HAP-1 (cell line): ENCODE measurements around the gene FOXN3.

ENCODE experiments used
- DNase-seq, 2 experiments: peaks; one replicate each; pipeline ENCODE4 v3.0.0-alpha.2; 2016 to 2020; ENCODE audit warnings: low spot score in 2 of 2
- H3K27me3 ChIP-seq: fragments of 250-450 bp; sonication (Bioruptor Pico); 2 replicates; pipeline ENCODE4 v1.5.1; 2020; ENCODE audit warnings: low read depth, mild to moderate bottlenecking, moderate library complexity
- H3K36me3 ChIP-seq: fragments of 250-450 bp; sonication (Bioruptor Pico); replicated peaks from 2 replicates; pipeline ENCODE4 v1.5.1; 2020; ENCODE audit warnings: mild to moderate bottlenecking
- H3K4me1 ChIP-seq: fragments of 250-450 bp; sonication (Bioruptor Pico); 2 replicates; pipeline ENCODE4 v1.5.1; 2020; ENCODE audit warnings: mild to moderate bottlenecking
- H3K4me3 ChIP-seq: fragments of 250-450 bp; sonication (Bioruptor Pico); 2 replicates; pipeline ENCODE4 v1.5.1; 2020; ENCODE audit warnings: mild to moderate bottlenecking, moderate library complexity
- H3K9me3 ChIP-seq: fragments of 250-450 bp; sonication (Bioruptor Pico); 2 replicates; pipeline ENCODE4 v1.5.1; 2020; ENCODE audit warnings: mild to moderate bottlenecking, moderate library complexity
- in situ Hi-C: fragments of 300-500 bp; cut with MboI; formaldehyde crosslinking; loops from 3 replicates; pipeline ENCODE4 v1.14.3; 2020; ENCODE audit warnings: low sequenced_read_pairs, inconsistent platforms, mixed read lengths

The FOXN3 gene

GRCh38 chr14:89397569-89398230, 19.3 kb downstream of the FOXN3 start:
- Histone ChIP-seq H3K4me1 (peaks cover 3% of the 10 kb centered on the region; the same call in 1 of the 2 replicates), H3K9me3 (no peaks in the 10 kb centered on the region), H3K4me3 (no peak overlapping the region), H3K27me3 (no peaks in the 10 kb centered on the region), H3K36me3 (no peaks in the 10 kb centered on the region)
- no peak for DNase-seq
- in situ Hi-C loops: no loop called here

DNA sequence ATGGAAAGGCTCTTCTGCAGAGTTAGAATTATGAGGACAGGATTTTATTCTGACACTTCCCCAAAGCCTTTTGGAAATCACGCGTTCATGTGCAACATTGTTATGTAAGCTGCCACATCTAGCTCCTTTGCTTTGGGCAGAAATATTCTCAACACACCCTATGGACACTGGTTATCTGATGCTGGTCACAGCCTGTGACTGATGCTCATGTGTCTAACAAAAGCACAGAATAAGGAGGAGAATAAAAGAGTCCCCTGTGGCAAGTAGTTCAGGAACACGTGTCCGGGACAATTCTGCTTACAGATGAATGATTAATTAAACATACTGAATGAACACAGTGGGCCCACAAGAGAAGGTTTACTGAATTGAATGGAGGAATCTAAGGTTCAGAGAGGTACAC, 22.1 kb downstream of the FOXN3 start:
- H3K4me3 ChIP-seq: no peak overlapping the region
- peaks cover 1% of the 10 kb centered on the region; the same call in 1 of the 2 replicates for H3K4me1 ChIP-seq
- no peak for DNase-seq
- H3K9me3 ChIP-seq: no peaks in the 10 kb centered on the region
- no peaks in the 10 kb centered on the region for H3K27me3 ChIP-seq
- in situ Hi-C loops: no loop called here
- no peaks in the 10 kb centered on the region for H3K36me3 ChIP-seq

DNA sequence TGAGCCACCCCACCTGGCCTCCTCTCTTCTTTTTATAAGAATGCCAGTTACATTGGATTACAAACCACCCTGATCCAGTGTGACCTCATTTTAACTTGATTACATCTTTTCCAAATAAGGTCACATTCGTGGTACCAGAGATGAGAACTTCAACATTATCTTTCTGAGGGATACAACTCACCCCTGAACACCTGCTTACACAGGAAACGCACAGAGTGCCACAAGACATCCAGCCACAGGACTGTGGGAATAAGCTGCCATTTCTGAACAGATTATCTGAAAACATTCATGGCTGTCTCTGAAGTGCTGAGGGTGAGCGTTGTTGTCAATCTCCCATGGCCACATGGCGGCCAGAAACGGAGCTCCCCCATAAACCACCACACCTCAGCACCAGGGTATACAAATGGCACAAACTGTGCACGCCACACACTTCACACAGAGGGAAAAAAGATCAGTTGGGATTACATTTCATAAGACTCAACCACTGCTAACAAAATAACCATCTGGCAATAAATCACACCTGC, 23.7 kb downstream of the FOXN3 start:
- no peak for DNase-seq
- in situ Hi-C loops: no loop called here
- no peaks in the 10 kb centered on the region for H3K4me1 ChIP-seq
- no peak overlapping the region for H3K4me3 ChIP-seq
- no peaks in the 10 kb centered on the region for H3K27me3 ChIP-seq
- H3K9me3 ChIP-seq: no peaks in the 10 kb centered on the region
- no peaks in the 10 kb centered on the region for H3K36me3 ChIP-seq

DNA sequence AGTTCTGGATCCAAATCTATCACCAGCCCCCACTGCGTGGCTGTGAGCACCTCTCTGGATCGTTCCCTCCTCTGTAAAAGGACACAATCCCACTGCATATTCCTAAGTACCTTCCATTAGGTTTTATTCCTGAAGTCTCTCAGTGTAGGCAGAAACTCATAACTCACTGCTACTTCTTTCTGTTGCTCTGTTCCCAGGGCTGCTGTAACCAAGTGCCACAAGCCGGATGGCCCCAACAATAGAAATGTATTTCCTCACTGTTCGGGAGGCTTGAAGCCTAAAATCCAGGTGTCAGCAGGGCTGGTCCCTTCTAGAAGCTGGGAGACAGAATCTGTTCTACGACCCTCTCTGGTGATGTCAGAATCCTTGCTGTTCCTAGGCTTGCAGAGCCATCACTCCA, 24.9 kb downstream of the FOXN3 start:
- H3K4me1 ChIP-seq: no peaks in the 10 kb centered on the region
- H3K27me3 ChIP-seq: no peaks in the 10 kb centered on the region
- H3K36me3 ChIP-seq: no peaks in the 10 kb centered on the region
- no peak for DNase-seq
- no peak overlapping the region for H3K4me3 ChIP-seq
- H3K9me3 ChIP-seq: no peaks in the 10 kb centered on the region
- in situ Hi-C loops: no loop called here

GRCh38 chr14:89391556-89391955, 25.5 kb downstream of the FOXN3 start:
- Histone ChIP-seq H3K4me1 (no peaks in the 10 kb centered on the region), H3K4me3 (no peak overlapping the region), H3K36me3 (no peaks in the 10 kb centered on the region), H3K27me3 (no peaks in the 10 kb centered on the region), H3K9me3 (no peaks in the 10 kb centered on the region)
- no peak for DNase-seq
- in situ Hi-C loops: no loop called here

DNA sequence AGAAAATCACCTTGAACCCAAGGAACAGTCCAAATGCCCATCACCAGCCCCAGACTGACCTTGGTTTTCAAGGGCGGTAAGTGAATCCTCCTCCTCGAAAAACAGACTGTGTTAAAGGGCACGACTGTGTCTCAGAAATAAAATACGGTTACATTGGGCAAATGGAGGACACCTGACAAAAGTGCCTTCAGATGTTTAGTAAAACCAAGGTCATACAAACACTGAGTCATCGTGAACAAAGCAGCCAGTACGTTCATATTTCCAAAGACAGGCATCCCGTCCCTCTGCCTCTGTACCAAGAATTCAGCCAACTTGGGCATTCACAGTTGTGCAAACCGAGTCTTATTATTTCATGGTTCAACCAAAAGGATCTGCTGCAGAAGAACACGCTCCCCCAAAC, 25.9 kb downstream of the FOXN3 start:
- Histone ChIP-seq H3K4me3 (no peak overlapping the region), H3K4me1 (no peaks in the 10 kb centered on the region), H3K36me3 (no peaks in the 10 kb centered on the region), H3K27me3 (no peaks in the 10 kb centered on the region), H3K9me3 (no peaks in the 10 kb centered on the region)
- in situ Hi-C loops: no loop called here
- no peak for DNase-seq

DNA sequence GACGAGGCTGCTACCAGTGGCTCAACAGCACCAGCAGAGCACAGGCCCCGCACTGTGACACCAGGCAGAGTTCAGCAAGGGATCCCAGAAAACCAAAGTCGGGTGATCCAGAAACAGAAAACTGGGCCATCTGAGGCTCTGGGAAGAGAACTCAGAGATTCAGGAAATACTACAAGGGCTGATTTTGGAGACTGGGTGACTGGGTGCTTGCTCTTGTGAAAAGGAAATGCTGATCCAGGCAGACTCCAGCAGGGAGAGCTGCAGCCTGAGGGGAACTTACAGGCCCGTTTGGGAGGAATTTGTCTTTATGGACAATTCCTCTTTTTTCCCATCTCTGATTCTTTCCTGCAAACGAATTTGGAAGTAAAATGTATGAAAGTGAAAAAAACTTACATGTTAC, 28.2 kb downstream of the FOXN3 start:
- no peaks in the 10 kb centered on the region for H3K4me1 ChIP-seq
- DNase-seq: no peak
- no peaks in the 10 kb centered on the region for H3K27me3 ChIP-seq
- in situ Hi-C loops: no loop called here
- H3K4me3 ChIP-seq: no peak overlapping the region
- no peaks in the 10 kb centered on the region for H3K9me3 ChIP-seq
- H3K36me3 ChIP-seq: no peaks in the 10 kb centered on the region

DNA sequence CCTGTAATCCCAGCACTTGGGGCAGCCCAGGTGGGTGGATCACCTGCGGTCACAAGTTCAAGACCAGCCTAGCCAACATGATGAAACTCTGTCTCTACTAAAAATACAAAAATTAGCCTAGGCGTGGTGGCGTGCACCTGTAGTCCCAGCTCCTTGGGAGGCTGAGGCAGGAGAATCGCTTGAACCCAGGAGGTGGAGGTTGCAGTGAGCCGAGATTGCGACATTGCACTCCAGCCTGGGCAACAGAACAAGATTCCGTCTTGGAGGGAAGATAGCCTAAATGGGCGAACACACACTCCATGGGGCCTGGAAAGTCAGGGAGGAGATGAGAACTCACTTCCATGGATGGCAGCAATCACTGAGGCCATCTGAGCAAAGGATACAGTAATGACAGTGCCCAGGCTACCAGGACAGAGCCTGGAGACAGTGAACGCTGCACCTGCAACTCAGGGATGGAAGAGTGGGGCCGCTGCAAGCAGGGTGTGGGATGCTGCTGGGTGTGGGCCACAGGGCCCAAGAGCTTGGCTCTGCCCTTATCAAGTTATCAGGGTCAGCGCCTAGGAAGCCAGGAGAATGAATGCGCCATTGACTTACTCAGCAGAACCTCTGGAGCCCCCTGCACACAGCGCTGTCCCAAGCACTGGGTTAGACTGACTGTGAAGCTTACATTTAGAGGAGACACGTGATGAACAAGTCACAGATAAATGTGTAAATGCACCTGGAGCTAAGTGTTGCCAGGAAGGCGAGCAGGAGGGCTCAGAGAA, 28.9 kb downstream of the FOXN3 start:
- Histone ChIP-seq H3K36me3 (no peaks in the 10 kb centered on the region), H3K4me1 (no peaks in the 10 kb centered on the region), H3K4me3 (no peak overlapping the region), H3K9me3 (no peaks in the 10 kb centered on the region), H3K27me3 (no peaks in the 10 kb centered on the region)
- no peak for DNase-seq
- in situ Hi-C loops: no loop called here

DNA sequence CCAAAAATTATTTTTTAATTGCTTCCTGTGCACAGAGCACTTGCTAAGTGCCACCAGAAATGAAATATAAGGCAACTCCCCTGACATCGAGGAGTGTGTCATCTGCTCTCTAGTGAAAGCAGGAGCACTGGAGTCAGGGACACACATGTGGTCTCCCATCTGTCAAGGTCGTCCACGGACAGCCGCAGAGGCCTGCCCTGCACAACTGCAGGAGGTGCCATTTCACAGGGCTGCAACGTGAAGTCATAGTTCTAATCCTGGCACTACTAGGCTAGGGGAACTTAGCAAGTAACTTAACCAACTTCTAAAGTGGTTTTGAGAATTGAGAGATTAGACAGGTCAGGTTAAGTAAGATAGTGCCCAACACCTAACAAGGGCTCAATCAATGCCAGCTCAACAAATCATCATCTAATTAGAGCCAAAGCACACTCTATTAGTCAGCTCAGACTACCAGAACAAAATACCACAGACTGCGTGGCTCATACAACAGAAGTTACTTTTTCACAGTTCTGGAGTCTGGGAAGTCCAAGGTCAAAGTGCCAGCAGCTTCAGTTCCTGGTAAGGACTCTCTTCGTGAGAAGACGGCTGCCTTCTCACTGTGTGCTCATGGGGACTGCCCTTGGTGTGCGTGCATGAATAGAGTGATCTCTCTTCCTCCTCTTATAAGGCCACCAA, 30.7 kb downstream of the FOXN3 start:
- no peaks in the 10 kb centered on the region for H3K36me3 ChIP-seq
- DNase-seq: no peak
- H3K27me3 ChIP-seq: no peaks in the 10 kb centered on the region
- in situ Hi-C loops: no loop called here
- H3K4me1 ChIP-seq: no peaks in the 10 kb centered on the region
- H3K4me3 ChIP-seq: no peak overlapping the region
- no peaks in the 10 kb centered on the region for H3K9me3 ChIP-seq

DNA sequence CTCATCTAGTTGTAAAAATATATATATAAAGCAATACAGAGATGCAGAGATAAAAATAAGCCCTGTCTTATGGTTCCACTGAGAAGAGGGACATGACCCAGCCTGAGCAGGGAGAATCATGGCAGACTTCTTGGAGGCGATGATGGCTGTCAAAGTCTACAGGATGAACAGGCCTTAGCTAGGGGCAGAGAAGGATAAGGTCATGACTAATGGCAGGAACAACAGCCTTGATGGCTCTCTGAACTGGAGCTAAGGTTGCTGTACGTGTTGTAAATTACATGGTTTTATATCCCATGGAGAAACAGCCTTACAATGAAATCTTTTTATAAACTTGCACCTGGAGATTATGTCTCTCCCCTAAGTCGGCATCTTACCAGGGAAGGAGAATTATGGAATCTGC, 32.4 kb downstream of the FOXN3 start:
- H3K36me3 ChIP-seq: no peaks in the 10 kb centered on the region
- H3K9me3 ChIP-seq: no peaks in the 10 kb centered on the region

GRCh38 chr14:89384023-89384422, 33.0 kb downstream of the FOXN3 start:
- in situ Hi-C loops: no loop called here
- DNase-seq: no peak
- no peaks in the 10 kb centered on the region for H3K9me3 ChIP-seq
- no peaks in the 10 kb centered on the region for H3K27me3 ChIP-seq
- no peaks in the 10 kb centered on the region for H3K36me3 ChIP-seq
- H3K4me3 ChIP-seq: no peak overlapping the region
- no peaks in the 10 kb centered on the region for H3K4me1 ChIP-seq

More for the DNA sequence above, 32.4 kb downstream of the FOXN3 start:
- no peak for DNase-seq
- no peaks in the 10 kb centered on the region for H3K27me3 ChIP-seq
- in situ Hi-C loops: no loop called here
- H3K4me3 ChIP-seq: no peak overlapping the region
- H3K4me1 ChIP-seq: no peaks in the 10 kb centered on the region

- no peak for DNase-seq
- Histone ChIP-seq H3K4me3 (no peak overlapping the region), H3K36me3 (no peaks in the 10 kb centered on the region), H3K9me3 (no peaks in the 10 kb centered on the region), H3K27me3 (no peaks in the 10 kb centered on the region), H3K4me1 (no peaks in the 10 kb centered on the region)
- in situ Hi-C loops: no loop called here
Measured at GRCh38 chr14:89382901-89383845, 33.9 kb downstream of the FOXN3 start.

GRCh38 chr14:89382487-89382886, 34.5 kb downstream of the FOXN3 start:
- no peak for DNase-seq
- Histone ChIP-seq H3K4me3 (no peak overlapping the region), H3K27me3 (no peaks in the 10 kb centered on the region), H3K36me3 (no peaks in the 10 kb centered on the region), H3K9me3 (no peaks in the 10 kb centered on the region), H3K4me1 (no peaks in the 10 kb centered on the region)
- in situ Hi-C loops: no loop called here
